GM23338 (cell line): ENCODE results near the gene AP3D1. TPM values are rescaled to one million over a fixed set of nuclear protein-coding genes. Genes with fewer than 3 reads are reported as not detected.

Experiments used
- ATAC-seq: fragments of 200-7000 bp; cut with Tn5 transposase; 3 replicates; pipeline ENCODE4 v1.9.1; 2020
- DNase-seq: peaks from one replicate; pipeline ENCODE4 v3.0.0-alpha.2; 2015; ENCODE audit warnings: low spot score
- H2AFZ ChIP-seq: fragments of 200-600 bp; sonication (generic); 2 replicates; pipeline ENCODE4 v1.8.0; 2016; ENCODE audit warnings: antibody characterized with exemption, mild to moderate bottlenecking, moderate library complexity
- H3F3A ChIP-seq: fragments of 200-600 bp; sonication (generic); replicated peaks from 2 replicates; pipeline ENCODE4 v1.8.0; 2017; ENCODE audit warnings: antibody characterized with exemption, mixed run types, low read depth
- H3K27ac ChIP-seq: fragments of 200-600 bp; sonication (generic); 2 replicates; pipeline ENCODE4 v1.6.1; 2016; ENCODE audit warnings: low read depth
- H3K27me3 ChIP-seq: fragments of 200-600 bp; sonication (generic); 2 replicates; pipeline ENCODE4 v1.8.0; 2016; ENCODE audit warnings: mild to moderate bottlenecking, mixed run types, moderate library complexity; ENCODE audit not compliant: insufficient read depth
- H3K36me3 ChIP-seq: fragments of 200-600 bp; sonication (generic); 2 replicates; pipeline ENCODE4 v1.8.0; 2016; ENCODE audit warnings: mild to moderate bottlenecking; ENCODE audit not compliant: insufficient read depth
- H3K4me1 ChIP-seq: fragments of 200-600 bp; sonication (generic); 2 replicates; pipeline ENCODE4 v1.8.0; 2016; ENCODE audit warnings: mild to moderate bottlenecking, moderate library complexity; ENCODE audit not compliant: insufficient read depth
- H3K4me2 ChIP-seq: fragments of 200-600 bp; sonication (generic); 2 replicates; pipeline ENCODE4 v1.7.1; 2017; ENCODE audit warnings: mixed run types
- H3K4me3 ChIP-seq: fragments of 200-600 bp; sonication (generic); 2 replicates; pipeline ENCODE4 v1.6.1; 2016; ENCODE audit warnings: mixed run types
- H3K79me2 ChIP-seq: fragments of 200-600 bp; sonication (generic); replicated peaks from 2 replicates; pipeline ENCODE4 v1.8.0; 2017; ENCODE audit warnings: mild to moderate bottlenecking; ENCODE audit not compliant: insufficient read depth
- H3K9me2 ChIP-seq: fragments of 200-600 bp; sonication (generic); 2 replicates; pipeline ENCODE4 v1.8.0; 2017; ENCODE audit not compliant: insufficient read depth
- H4K20me1 ChIP-seq: fragments of 200-600 bp; sonication (generic); replicated peaks from 2 replicates; pipeline ENCODE4 v1.8.0; 2017; ENCODE audit warnings: mild to moderate bottlenecking; ENCODE audit not compliant: insufficient read depth
- H3K27ac Mint-ChIP-seq: 2 replicates; pipeline ENCODE4 v1.8.0; 2020; ENCODE audit warnings: inconsistent platforms, mild to moderate bottlenecking, moderate library complexity, mixed read lengths
- H3K27me3 Mint-ChIP-seq: 3 replicates; pipeline ENCODE4 v1.8.0; 2022; ENCODE audit warnings: low read depth, mild to moderate bottlenecking, moderate library complexity, mixed read lengths, inconsistent platforms; ENCODE audit not compliant: insufficient read depth, poor library complexity
- H3K36me3 Mint-ChIP-seq: 3 replicates; pipeline ENCODE4 v1.8.0; 2021; ENCODE audit warnings: low read depth, mild to moderate bottlenecking, inconsistent platforms, moderate library complexity, mixed read lengths
- H3K4me1 Mint-ChIP-seq: 3 replicates; pipeline ENCODE4 v1.8.0; 2020; ENCODE audit warnings: mild to moderate bottlenecking, inconsistent platforms, mixed read lengths
- H3K4me3 Mint-ChIP-seq: 3 replicates; pipeline ENCODE4 v1.8.0; 2021; ENCODE audit warnings: moderate library complexity, mild to moderate bottlenecking, inconsistent platforms, mixed read lengths
- H3K9me3 Mint-ChIP-seq: 3 replicates; pipeline ENCODE4 v1.8.0; 2020; ENCODE audit warnings: moderate library complexity, mild to moderate bottlenecking, inconsistent platforms, mixed read lengths
- CREB1 ChIP-seq: fragments of 250-450 bp; sonication (Bioruptor Pico); IDR thresholded peaks from 2 replicates; pipeline ENCODE4 v1.5.0; 2020; ENCODE audit warnings: low read depth, mild to moderate bottlenecking, moderate library complexity
- EZH2 ChIP-seq: fragments of 200-600 bp; sonication (generic); IDR thresholded peaks from one replicate; pipeline ENCODE4 v1.8.0; 2017; ENCODE audit warnings: antibody characterized with exemption, mild to moderate bottlenecking, low read depth; ENCODE audit not compliant: unreplicated experiment
- EZH2phosphoT487 ChIP-seq: fragments of 200-600 bp; sonication (generic); IDR thresholded peaks from one replicate; pipeline ENCODE4 v1.8.1; 2018; ENCODE audit warnings: antibody characterized with exemption; ENCODE audit not compliant: unreplicated experiment
- JUNB ChIP-seq: IDR thresholded peaks from one replicate; pipeline ENCODE4 v1.6.1; 2016; ENCODE audit warnings: antibody characterized with exemption; ENCODE audit not compliant: unreplicated experiment
- NANOG ChIP-seq: IDR thresholded peaks from 2 replicates; pipeline ENCODE4 v1.6.1; 2016; ENCODE audit warnings: antibody characterized with exemption, borderline replicate concordance
- POLR2AphosphoS5 ChIP-seq: IDR thresholded peaks from 2 replicates; pipeline ENCODE4 v1.6.1; 2016; ENCODE audit warnings: antibody characterized with exemption, low read depth
- STAT1 ChIP-seq: IDR thresholded peaks from one replicate; pipeline ENCODE4 v1.6.1; 2016; ENCODE audit warnings: antibody characterized with exemption; ENCODE audit not compliant: unreplicated experiment
- ZNF114 ChIP-seq: fragments of 250-450 bp; sonication (Bioruptor Pico); IDR thresholded peaks from 2 replicates; pipeline ENCODE4 v1.5.0; 2020; ENCODE audit warnings: mild to moderate bottlenecking, moderate library complexity
- ZNF331 ChIP-seq: fragments of 250-450 bp; sonication (Bioruptor Pico); IDR thresholded peaks from 2 replicates; pipeline ENCODE4 v1.5.0; 2020; ENCODE audit warnings: low read depth, mild to moderate bottlenecking, moderate library complexity
- polyA plus RNA-seq: library from polyadenylated mRNA; unstranded; fragments of >200 nt; fragmentation: Nextera tagmentation; extraction: Ambion mirVana; gene quantifications from 2 replicates; pipeline ENCODE4 v1.2.1, GENCODE V29; 2016
- total RNA-seq: library from RNA; depleted of rRNA; stranded (reverse); fragments of >200 nt; shearing (Covaris generic); gene quantifications from 2 replicates; pipeline ENCODE4 v1.2.3, GENCODE V29; 2014
- TF ChIP-seq, protein P1 (sequence below), 2 experiments: fragments of 200-600 bp in 1 of 2; sonication (generic) in 1 of 2; conservative IDR thresholded peaks; 2 replicates each; pipeline versions ENCODE4 v1.5.1 to v1.6.1; 2016 to 2017; ENCODE audit warnings: antibody characterized with exemption in 2 of 2, low read depth in 2 of 2, mild to moderate bottlenecking in 2 of 2, moderate library complexity in 1 of 2
- TF ChIP-seq, protein P2 (sequence below): IDR thresholded peaks from one replicate; pipeline ENCODE4 v1.6.1; 2018; ENCODE audit warnings: antibody characterized with exemption; ENCODE audit not compliant: unreplicated experiment
- TF ChIP-seq, protein P3 (sequence below): IDR thresholded peaks from 2 replicates; pipeline ENCODE4 v1.6.1; 2016; ENCODE audit warnings: antibody characterized with exemption
- TF ChIP-seq, protein P4 (sequence below): fragments of 250-450 bp; sonication (Bioruptor Pico); IDR thresholded peaks from 2 replicates; pipeline ENCODE4 v1.5.0; 2020; ENCODE audit warnings: mild to moderate bottlenecking, moderate library complexity

Gene AP3D1
- total and polyA plus RNA-seq, 2 experiments from 2014 or later = 101 to 236 TPM

DNA sequence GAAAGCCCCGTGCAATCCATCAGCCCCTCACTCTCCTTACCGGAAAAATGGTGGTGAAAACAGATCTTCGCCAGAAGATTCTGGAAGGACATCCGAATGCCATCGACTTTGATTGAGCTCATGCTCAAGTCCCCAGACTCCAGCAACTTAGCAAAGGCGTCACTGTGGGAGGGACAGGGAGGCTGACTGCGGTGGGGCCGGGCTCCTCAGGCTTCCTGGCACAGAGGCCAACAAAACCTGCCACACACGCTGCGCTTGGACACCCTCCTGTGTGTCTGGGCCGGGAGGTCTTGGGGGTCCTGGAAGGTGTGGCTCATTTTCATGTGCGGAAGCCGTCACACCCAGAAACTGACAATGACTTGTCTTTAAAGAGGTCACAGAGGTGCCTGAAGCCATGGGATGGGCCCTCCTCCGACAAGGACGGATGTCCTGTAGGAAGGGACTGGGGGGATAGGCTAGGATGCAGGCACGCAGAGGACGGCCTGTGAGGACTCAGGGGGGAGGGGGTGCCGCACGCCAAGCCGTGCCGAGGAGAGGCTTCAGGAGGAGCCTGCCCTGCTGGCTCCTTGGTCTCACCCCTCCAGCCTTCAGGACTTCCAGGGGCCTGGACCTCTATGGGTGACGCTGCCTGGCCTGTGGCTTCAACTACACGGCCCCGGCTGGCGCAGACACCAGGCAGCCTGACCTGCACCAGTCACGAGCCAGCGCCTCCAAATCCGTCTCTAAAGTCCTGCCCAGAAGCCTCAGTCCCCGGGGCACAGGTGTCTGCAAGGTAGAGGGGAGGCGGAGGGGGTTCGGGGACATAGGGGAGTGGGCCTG is 42.1 kb downstream of the AP3D1 start:
- Mint-ChIP-seq H3K36me3 (peaks cover 81% of the 10 kb centered on the region), H3K9me3 (peaks cover 23% of the 10 kb centered on the region), H3K4me1 (no peaks in the 10 kb centered on the region; the same call in 2 of the 3 replicates), H3K4me3 (no peak overlapping the region), H3K27me3 (peaks cover 10% of the 10 kb centered on the region), H3K27ac (no peak overlapping the region)
- no peak overlapping the region for H3K4me2 ChIP-seq
- H3F3A ChIP-seq = peaks cover 4% of the 10 kb centered on the region; the same call in 1 of the 2 replicates
- no peak for TF ChIP-seq NANOG
- TF ChIP-seq CREB1 = no peak
- no peak for TF ChIP-seq ZNF114
- no peak for TF ChIP-seq EZH2phosphoT487
- TF ChIP-seq EZH2 = no peak
- TF ChIP-seq, protein P1, sequence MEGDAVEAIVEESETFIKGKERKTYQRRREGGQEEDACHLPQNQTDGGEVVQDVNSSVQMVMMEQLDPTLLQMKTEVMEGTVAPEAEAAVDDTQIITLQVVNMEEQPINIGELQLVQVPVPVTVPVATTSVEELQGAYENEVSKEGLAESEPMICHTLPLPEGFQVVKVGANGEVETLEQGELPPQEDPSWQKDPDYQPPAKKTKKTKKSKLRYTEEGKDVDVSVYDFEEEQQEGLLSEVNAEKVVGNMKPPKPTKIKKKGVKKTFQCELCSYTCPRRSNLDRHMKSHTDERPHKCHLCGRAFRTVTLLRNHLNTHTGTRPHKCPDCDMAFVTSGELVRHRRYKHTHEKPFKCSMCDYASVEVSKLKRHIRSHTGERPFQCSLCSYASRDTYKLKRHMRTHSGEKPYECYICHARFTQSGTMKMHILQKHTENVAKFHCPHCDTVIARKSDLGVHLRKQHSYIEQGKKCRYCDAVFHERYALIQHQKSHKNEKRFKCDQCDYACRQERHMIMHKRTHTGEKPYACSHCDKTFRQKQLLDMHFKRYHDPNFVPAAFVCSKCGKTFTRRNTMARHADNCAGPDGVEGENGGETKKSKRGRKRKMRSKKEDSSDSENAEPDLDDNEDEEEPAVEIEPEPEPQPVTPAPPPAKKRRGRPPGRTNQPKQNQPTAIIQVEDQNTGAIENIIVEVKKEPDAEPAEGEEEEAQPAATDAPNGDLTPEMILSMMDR (conservative IDR thresholded peaks at IDR 0.05; ENCODE audit: low read depth in 2 of 2) = no peak
- no peak for TF ChIP-seq STAT1
- TF ChIP-seq JUNB = no peak
- TF ChIP-seq, protein P2, sequence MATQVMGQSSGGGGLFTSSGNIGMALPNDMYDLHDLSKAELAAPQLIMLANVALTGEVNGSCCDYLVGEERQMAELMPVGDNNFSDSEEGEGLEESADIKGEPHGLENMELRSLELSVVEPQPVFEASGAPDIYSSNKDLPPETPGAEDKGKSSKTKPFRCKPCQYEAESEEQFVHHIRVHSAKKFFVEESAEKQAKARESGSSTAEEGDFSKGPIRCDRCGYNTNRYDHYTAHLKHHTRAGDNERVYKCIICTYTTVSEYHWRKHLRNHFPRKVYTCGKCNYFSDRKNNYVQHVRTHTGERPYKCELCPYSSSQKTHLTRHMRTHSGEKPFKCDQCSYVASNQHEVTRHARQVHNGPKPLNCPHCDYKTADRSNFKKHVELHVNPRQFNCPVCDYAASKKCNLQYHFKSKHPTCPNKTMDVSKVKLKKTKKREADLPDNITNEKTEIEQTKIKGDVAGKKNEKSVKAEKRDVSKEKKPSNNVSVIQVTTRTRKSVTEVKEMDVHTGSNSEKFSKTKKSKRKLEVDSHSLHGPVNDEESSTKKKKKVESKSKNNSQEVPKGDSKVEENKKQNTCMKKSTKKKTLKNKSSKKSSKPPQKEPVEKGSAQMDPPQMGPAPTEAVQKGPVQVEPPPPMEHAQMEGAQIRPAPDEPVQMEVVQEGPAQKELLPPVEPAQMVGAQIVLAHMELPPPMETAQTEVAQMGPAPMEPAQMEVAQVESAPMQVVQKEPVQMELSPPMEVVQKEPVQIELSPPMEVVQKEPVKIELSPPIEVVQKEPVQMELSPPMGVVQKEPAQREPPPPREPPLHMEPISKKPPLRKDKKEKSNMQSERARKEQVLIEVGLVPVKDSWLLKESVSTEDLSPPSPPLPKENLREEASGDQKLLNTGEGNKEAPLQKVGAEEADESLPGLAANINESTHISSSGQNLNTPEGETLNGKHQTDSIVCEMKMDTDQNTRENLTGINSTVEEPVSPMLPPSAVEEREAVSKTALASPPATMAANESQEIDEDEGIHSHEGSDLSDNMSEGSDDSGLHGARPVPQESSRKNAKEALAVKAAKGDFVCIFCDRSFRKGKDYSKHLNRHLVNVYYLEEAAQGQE = no peak
- no peak for TF ChIP-seq ZNF331 (CRISPR knock-in tag)
- TF ChIP-seq POLR2AphosphoS5 = no peak
- TF ChIP-seq, protein P3, sequence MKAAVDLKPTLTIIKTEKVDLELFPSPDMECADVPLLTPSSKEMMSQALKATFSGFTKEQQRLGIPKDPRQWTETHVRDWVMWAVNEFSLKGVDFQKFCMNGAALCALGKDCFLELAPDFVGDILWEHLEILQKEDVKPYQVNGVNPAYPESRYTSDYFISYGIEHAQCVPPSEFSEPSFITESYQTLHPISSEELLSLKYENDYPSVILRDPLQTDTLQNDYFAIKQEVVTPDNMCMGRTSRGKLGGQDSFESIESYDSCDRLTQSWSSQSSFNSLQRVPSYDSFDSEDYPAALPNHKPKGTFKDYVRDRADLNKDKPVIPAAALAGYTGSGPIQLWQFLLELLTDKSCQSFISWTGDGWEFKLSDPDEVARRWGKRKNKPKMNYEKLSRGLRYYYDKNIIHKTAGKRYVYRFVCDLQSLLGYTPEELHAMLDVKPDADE = no peak
- TF ChIP-seq, protein P4, sequence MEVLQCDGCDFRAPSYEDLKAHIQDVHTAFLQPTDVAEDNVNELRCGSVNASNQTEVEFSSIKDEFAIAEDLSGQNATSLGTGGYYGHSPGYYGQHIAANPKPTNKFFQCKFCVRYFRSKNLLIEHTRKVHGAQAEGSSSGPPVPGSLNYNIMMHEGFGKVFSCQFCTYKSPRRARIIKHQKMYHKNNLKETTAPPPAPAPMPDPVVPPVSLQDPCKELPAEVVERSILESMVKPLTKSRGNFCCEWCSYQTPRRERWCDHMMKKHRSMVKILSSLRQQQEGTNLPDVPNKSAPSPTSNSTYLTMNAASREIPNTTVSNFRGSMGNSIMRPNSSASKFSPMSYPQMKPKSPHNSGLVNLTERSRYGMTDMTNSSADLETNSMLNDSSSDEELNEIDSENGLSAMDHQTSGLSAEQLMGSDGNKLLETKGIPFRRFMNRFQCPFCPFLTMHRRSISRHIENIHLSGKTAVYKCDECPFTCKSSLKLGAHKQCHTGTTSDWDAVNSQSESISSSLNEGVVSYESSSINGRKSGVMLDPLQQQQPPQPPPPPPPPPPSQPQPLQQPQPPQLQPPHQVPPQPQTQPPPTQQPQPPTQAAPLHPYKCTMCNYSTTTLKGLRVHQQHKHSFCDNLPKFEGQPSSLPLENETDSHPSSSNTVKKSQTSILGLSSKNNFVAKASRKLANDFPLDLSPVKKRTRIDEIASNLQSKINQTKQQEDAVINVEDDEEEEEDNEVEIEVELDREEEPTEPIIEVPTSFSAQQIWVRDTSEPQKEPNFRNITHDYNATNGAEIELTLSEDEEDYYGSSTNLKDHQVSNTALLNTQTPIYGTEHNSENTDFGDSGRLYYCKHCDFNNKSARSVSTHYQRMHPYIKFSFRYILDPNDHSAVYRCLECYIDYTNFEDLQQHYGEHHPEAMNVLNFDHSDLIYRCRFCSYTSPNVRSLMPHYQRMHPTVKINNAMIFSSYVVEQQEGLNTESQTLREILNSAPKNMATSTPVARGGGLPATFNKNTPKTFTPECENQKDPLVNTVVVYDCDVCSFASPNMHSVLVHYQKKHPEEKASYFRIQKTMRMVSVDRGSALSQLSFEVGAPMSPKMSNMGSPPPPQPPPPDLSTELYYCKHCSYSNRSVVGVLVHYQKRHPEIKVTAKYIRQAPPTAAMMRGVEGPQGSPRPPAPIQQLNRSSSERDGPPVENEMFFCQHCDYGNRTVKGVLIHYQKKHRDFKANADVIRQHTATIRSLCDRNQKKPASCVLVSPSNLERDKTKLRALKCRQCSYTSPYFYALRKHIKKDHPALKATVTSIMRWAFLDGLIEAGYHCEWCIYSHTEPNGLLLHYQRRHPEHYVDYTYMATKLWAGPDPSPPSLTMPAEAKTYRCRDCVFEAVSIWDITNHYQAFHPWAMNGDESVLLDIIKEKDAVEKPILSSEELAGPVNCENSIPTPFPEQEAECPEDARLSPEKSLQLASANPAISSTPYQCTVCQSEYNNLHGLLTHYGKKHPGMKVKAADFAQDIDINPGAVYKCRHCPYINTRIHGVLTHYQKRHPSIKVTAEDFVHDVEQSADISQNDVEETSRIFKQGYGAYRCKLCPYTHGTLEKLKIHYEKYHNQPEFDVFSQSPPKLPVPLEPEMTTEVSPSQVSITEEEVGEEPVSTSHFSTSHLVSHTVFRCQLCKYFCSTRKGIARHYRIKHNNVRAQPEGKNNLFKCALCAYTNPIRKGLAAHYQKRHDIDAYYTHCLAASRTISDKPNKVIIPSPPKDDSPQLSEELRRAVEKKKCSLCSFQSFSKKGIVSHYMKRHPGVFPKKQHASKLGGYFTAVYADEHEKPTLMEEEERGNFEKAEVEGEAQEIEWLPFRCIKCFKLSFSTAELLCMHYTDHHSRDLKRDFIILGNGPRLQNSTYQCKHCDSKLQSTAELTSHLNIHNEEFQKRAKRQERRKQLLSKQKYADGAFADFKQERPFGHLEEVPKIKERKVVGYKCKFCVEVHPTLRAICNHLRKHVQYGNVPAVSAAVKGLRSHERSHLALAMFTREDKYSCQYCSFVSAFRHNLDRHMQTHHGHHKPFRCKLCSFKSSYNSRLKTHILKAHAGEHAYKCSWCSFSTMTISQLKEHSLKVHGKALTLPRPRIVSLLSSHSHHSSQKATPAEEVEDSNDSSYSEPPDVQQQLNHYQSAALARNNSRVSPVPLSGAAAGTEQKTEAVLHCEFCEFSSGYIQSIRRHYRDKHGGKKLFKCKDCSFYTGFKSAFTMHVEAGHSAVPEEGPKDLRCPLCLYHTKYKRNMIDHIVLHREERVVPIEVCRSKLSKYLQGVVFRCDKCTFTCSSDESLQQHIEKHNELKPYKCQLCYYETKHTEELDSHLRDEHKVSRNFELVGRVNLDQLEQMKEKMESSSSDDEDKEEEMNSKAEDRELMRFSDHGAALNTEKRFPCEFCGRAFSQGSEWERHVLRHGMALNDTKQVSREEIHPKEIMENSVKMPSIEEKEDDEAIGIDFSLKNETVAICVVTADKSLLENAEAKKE = no peak
- no peaks in the 10 kb centered on the region for H3K27me3 ChIP-seq
- no peak for ATAC-seq
- H3K4me1 ChIP-seq = no peaks in the 10 kb centered on the region
- H3K36me3 ChIP-seq = peaks cover 31% of the 10 kb centered on the region
- peaks cover 9% of the 10 kb centered on the region; the same call in 1 of the 2 replicates for H4K20me1 ChIP-seq
- DNase-seq = no peak
- no peak overlapping the region for H2AFZ ChIP-seq
- H3K79me2 ChIP-seq = peaks cover 22% of the 10 kb centered on the region
- no peak overlapping the region for H3K27ac ChIP-seq
- H3K4me3 ChIP-seq = no peak overlapping the region
- H3K9me2 ChIP-seq = no peaks in the 10 kb centered on the region
